Stimulated activated CD8-positive, alpha-beta memory T cell treated with anti-CD3 and anti-CD28 coated beads, Interleukin-12 subunit alpha, Interleukin-12 subunit beta, amount 100 ng/mL, for 1 hour (primary cell): Measurements from ENCODE around the gene PHF14.
"Not testable (repeated sequence)": the region's sequence is repeated elsewhere in the genome, so short reads cannot be mapped to it uniquely, and the experiment has no call there.

Source experiments
- DNase-seq: peaks from one replicate; pipeline ENCODE4 v3.0.0-alpha.2; 2020; ENCODE audit warnings: low read depth

Gene PHF14

DNA sequence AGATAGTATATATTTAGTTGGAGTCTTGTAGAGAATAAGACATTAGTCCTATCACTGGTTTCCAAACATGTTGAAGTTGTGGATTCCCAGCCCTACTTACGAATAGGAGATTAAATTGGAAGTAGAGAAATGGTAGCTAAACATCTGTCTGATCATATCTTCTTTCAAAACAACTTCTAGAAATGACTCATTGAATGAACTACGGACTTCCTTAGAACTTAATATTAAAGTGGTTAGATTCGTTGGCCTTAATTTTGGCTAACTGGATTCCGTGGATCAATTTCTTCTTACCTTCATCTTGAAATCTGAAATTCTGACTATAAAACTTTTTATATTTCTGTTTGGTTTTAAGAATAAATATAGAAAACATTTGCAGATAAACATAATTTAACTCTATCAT is 3.4 kb downstream of the PHF14 start:
- DNase-seq, result no peak

DNA sequence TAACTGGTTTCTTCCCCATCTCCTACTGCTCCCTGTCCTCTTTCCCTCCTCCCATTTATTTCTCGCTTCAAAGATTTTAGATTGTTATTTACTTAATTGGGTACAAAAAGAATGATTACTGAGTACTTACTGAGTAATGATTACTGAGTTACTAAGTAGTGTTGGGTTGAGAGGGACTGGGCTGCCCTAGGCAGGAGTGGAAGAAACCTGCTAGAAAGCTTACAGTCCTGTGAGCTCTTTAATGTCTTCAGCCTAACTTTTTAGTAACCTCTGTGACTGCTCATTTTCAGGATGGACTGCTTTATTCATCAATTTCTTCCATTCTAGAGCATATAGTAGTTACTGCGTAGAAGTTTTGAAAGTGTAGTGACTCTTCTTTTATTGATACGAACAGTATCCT is 7.6 kb downstream of the PHF14 start:
- no peak for DNase-seq

DNA sequence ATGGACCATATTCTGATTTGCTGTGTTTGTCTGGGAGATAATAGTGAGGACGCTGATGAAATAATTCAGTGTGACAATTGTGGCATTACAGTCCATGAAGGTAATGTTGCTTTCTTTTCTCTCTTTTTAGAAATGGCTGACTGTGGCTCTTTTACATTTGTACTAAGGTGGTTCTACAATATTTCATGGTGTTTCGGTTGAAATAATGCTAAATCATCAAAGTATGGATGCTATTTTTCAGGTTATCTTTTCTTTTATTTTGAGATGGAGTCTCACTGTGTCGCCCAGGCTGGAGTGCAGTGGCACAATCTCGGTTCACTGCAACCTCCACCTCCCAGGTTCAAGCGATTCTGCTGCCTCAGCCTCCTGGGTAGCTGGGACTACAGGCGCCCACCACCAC is 17.1 kb downstream of the PHF14 start:
- DNase-seq, result not testable (repeated sequence)

DNA sequence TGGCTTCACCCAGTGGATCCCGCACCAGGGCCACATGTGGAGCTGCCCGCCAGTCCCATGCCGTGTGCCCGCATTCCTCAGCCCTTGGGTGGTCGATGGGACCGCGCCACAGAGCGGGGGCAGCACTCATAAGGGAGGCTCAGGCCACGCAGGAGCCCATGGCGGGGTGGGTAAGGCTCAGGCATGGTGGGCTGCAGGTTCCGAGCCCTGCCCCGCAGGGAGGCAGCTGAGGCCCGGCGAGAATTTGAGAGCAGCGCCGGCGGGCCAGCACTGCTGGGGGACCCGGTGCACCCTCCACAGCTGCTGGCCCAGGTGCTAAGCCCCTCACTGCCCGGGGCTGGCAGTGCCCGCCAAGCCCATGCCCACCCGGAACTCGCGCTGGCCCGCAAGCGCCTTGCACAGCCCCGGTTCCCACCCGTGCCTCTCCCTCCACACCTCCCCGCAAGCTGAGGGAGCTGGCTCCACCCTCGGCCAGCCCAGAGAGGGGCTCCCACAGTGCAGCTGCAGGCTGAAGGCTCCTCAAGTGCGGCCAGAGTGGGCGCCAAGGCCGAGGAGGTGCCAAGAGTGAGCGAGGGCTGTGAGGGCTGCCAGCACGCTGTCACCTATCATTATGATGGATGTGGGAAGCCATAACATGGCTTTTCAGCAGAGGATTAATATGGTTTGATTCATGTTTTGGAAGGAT is 22.0 kb downstream of the PHF14 start:
- not testable (repeated sequence) for DNase-seq

DNA sequence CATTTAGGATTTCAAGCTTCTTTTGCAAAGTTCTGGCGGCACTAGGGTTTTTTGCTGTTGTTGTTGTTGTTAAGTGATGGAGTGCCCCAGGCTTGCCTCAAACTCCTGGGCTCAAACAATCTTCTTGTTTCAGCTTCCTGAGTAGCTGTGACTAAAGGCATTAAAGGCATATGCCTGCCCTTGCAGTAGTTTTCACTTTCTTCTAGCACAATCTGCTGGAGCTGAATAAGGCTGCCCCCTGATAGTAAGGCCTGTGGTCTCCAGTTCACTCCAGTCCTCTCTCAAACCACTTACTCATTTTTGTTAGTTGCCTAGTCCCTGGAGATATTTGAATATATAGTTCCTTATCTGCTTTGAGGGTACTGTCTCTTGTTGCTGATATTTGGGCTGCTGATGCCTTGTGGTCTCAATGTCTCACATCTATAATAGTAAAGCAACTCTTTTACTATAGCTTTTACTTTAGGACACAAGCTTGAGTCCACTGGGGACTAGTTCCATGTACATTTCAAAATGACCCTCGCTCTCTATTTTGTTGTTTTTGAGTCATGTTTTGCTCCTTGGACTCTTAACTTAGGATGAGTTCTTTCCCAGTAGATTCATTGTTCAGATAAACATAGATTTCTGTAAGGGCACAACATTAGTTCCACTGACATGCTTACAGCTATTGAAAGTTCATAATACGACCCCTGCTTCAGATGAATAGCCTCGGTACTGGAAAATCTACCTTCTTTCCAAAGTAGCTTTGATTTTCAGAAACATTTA is 25.5 kb downstream of the PHF14 start:
- DNase-seq, result no peak

DNA sequence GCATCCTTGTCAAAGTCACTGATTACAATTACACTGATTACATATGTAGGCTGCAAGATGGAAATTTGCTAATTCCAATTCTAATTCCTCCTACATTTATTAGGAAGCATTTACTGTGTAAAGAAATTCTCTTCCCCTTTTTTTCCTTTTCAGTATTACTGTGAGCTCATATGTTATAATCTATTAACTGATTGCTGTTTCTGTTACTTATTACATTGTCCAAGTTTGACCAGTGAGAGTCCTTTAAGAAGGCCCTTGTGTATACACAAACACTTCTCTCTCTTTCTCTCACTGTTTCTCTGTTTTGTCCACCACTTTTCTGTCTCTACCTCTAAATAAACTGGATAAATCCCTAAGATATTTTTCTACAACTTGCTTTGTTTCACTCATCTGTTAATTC is 31.5 kb downstream of the PHF14 start:
- no peak for DNase-seq

DNA sequence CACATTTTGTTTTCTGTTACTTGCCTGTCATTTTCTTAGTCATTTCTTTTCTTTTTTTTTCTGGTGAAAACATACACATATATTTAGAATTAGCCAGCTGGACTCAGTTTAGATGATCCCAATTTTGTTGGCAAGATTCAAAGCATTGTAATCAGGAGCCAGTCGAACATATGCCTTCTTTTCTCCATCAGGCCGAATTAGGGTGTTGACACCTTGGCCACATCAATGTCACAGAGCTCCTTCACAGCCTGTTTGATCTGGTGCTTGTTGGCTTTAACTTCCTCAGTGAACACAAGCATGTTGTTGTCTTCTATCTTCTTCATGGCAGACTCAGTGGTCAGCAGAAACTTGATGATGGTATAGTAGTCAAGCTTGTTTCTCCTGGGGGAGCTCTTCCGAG is 32.6 kb downstream of the PHF14 start:
- no peak for DNase-seq

DNA sequence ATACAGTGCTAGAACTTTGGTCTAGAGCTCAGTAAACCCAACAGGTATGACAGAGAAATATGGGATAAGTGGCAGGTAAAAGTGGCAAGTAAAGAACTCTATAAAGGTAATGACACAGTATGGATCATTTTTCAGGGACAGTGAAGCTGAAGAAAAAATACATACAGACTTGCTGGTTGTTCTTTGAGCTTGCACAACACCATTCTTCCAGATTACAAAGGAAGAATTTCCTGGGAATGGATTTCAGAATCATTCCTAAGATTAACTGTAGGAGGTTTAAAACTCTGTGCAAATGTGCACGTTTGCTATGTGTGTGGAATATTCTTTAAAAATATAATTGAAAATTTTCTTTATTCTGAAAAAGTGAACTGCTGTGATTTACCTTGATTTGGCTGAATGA is 36.0 kb downstream of the PHF14 start:
- DNase-seq, result no peak

DNA sequence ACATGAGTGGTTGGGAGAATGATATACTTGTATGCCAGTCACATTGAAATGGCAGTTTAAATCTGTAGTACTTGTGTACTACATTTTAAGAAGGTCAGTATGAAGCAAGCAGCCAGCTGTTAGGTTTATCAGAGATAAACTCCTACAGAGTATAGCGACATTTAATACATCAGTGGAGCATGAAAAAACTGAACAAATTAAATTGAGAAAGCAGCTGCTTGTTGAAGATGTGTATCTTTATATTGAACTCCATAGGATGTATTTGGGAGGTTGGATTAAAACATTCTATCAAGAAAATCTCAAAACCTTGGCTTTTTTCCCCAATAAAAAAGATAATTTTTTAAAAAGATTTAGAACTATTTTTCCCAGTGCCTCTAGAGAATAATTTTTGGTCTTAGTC is 47.8 kb downstream of the PHF14 start:
- DNase-seq, result no peak

DNA sequence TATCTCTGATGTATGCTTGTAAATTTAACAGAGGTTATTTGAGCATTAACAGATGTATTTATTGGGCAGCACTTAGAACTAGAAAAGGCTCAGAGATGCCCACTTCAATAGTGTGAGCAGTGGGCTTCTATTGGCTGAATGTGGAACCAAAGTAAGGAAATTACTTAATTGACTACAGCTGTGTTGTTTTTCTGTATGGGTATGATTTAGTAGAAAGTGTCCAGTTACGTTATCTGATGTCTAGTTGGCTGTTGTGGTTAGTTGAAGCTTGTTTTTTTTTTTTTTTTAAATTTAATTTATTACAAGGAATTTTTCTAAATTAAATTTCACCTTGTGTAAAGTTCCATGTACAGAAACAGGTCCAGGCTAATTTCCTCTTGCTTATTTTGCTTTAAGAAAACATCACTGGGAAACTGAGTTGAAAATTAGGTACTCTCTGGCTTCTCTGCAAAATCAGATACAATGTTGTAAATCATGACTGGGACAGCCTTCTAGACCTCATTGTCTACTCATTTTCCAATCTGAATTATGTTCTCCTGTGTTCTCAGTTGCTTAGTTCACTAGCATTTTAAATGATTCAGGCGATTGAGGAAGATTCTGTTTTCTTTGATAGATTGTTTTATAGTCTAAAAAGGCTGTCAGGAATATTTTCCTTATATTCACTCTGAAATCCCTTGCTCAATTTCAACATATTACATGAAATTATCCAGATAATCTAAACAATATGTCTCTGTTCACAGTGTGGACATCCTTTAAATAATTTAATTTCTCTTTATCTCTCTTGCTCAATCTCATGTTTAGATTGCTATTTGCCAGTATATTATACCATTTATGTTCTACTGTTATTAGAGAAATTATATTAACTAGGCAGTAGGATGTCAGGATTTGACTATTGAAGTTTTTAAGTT is 53.0 kb downstream of the PHF14 start:
- DNase-seq, result no peak

DNA sequence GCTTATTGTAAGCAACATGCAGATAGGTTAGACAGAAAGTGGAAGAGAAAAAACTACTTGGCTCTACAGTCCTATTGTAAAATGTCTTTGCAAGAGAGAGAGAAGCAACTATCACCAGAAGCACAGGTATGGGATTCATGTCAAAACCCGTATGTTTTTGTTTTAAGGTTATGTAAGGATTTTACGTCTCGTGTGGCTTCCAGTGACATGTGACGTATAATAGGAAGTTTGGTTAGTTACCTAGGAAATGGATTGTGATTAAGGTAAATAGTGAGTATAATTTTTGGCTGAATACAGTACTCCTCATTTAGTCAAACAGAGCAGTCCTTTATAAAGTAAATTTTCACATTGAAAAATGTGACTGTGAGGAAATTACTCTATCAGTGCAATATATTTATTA is 62.0 kb downstream of the PHF14 start:
- no peak for DNase-seq

DNA sequence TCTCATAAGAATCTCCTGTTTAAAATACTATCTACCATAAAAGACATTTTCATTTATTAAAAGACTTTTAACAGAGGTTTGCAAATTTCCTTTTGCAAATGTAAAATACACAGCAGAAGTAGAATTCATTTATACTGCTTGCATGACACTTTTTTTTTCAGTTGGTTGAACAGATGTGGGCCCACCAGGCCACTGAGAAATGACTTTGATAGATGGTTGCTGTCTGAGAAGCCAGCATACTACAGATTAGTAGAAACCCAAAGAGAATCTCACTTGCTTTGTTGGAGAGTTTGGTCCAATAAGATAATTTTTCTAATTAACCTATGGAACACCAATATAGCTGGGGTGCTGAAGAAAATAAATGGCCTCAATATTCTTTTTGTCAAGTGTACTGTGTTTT is 66.3 kb downstream of the PHF14 start:
- no peak for DNase-seq

DNA sequence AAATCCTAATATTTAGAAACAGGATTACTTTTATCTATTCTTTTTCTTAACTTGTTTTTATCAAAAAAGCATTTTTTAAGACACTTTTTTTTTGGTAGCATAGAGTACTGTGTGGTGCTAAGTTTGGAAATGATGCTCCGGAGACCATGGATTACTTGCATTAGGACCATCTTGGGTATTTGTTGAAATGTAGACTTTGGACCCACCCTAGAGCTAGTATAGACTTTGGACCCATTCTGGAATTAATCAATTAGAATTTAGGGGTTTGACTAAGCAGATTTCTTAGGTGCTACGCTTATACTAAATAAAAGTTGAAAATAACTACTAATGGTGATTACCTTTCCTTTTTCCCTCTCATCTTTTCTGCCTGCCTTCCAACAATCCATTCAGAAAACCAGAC is 80.4 kb downstream of the PHF14 start:
- DNase-seq, result no peak

DNA sequence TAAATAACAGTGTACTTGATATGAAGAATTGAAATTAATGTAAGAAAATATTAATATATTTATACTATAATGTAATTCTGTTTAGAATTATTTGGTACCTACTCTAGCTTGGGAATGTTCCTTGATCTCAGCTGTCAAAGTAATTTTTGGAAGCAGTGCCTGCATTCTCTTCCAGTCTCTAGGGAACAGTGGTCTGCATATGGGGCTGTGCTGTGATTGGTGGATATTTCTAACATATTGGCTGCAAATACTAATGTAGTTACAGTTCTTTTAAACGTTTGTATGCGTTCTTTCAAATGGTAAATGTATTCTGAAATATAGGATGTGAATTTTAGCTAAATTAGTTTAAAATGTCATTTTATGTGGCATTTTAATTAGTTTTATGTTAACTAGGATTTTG is 87.2 kb downstream of the PHF14 start:
- no peak for DNase-seq

DNA sequence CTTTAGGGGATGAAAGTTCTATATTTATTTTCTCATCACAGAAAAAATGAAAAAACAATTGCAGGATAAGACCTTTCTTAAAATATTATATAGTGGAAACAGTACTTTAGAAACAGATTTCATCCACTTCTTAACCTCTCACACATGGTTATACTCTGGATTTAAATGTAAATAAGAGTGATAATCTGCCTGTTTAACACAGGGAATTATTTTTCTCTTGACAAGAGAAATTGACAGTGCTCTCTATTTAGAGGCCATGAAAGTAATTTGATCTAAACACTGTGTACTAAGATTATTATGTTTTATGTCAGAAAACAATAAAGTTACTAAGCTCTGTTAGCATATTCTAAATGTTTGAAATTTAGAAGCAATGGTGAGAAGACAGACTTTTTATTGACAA is 88.4 kb downstream of the PHF14 start:
- no peak for DNase-seq

DNA sequence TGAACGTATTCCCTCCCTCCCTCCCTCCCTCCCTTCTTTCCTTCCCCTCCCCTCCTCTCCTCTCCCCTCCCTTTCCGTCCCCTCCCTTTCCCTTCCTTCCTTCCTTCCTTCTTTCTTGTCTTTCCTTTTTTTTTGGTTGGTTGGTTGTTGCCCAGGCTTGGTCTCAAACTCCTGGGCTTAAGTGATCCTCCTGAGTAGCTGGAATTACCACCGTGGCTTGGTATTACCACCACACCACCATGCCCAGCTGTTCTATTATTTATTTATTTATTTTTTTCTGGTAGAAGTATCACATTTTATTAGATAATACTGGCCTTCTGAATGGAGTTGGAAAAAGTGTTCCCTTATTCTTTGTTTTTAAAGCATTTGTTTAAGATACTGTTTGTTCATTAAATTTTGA is 95.9 kb downstream of the PHF14 start:
- no peak for DNase-seq

DNA sequence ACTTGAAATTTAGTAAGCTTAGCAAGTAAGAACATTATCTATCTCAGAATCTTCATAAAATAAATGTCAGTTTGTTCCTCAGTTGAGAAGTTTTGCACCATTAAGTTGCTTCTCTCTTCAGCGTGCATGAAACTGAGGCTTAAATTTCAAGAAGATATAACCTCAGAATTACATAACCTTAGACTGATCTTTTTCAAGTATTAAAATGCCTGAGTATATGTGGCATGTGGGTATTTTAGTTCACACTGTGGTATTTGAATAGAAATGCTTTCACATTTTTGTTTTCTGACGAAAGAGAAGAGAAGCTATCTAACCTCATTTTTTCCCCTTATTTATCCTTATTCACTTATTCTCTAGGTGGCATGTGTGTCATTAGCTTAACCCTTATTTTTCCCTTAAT is 104.1 kb downstream of the PHF14 start:
- no peak for DNase-seq

DNA sequence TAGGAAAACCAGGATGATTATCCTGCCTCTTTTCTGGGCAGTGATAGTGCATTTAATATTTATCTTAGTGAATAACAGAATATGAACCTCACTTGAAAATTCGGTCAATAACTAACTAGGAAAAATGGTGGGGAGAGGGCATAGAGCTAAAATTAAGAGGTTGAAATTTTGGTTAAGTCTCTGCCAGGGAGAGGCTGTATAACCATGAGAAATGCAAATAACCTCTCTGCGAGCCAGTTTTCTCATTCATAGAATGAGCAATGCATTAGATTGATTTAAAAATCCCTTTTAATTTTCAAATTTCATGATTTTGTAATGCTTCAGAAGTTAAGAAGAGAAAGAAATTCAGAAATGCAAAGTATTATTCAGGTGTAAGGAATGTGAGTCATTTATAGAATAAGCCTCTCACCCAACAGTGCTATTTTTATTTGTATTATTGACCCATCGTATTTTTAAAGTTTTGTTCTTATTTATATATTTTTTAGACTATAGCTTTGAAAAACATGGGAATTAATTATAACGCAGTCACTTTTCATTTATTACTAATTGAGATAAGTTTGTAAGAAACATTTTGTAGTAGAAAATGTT is 104.7 kb downstream of the PHF14 start:
- DNase-seq, result no peak

DNA sequence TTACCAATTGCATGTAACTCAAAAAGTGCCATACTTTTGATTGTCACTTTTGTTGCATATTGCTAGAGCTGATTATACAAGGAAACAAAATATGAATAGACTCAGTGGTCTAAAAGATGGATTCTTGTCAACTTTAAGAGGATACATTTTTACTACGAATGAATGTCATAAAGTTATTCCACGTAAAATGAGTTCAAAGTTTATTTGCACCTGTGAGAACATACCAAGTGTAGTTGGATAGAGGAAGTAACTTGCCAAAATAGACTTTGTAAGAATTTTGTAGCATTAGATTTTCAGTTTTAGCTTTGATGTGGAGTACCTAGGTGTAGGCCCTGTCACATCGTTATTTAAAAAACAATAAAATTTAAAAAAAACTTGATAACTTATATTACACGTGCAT is 106.2 kb downstream of the PHF14 start:
- DNase-seq, result no peak

DNA sequence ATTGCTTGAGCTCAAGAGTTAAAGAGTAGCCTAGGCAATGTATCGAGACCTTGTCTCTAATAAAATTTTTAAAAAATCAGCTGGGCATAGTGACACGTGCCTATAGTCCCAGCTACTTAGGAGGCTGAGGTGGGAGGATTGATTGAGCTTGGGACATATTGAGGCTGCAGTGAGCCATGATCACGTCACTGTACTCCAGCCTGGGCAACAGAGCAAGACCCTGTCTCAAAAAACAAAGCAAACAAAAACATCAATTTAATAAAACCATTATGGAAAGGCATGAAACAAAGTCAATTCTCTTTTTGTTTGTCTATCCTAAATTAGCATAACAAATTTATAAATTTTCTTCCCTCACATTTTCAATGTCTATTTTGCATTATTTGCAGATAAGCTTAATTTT is 108.4 kb downstream of the PHF14 start:
- DNase-seq, result no peak

DNA sequence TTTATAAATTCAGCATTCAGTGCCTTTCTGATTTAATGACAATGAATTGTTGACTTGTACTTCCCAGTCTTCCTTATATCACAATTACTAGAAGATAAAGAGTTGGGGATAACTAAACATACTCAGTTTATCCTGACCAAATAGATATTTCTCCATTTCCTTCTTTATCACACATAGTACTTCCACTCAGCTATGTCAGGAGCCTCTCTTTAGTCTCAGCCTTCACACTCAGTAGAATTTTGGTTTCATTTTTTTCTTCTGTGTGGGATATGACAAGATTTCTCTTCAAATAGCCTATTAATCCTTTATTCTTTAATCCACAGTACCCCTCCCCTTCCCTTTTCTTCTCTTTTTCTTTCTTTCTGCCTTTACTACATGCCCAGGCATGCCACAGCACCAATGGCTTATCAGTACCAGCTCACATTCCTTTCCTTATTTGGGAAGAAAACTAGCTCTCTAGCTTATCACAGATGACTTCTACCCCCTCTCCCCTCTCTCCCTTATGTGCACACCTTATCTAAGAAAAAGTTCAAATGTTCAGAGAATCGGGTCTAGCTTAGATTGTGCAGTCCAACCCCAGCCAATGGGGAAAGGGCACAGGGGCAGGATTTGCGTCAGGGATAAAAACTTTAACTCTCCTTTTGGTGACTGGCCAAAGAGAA is 109.0 kb downstream of the PHF14 start:
- no peak for DNase-seq

DNA sequence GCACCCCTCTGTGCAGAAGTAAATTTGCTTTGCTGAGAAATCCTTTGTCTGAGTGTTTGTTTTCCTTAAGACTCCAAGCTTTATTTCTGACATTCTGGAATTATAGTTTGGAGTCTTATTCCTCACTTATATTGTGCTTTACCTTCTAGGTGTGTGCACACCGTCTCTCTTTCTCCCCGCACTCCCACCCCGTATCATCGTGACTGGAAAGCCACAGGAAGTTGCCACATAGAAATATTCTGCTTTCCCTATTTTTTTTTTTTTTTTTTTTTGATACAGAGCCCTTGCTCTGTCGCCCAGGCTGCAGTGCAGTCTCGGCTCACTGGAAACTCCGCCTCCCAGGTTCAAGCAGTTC is 109.5 kb downstream of the PHF14 start:
- DNase-seq, result no peak
